ENCODE results near the gene THAP4. TPM values are rescaled to one million over a fixed set of nuclear protein-coding genes. Genes with fewer than 3 reads are reported as not detected.
A peak's percentile ranks its signal among the peaks of the same experiment; 100 is the strongest.

THAP4 gene
- total and polyA plus RNA-seq, 2 of the 13 experiments (the other 11 are each of a cell fraction or from before 2014, with no cell fraction given) = 59.7 to 75.7 TPM

DNA sequence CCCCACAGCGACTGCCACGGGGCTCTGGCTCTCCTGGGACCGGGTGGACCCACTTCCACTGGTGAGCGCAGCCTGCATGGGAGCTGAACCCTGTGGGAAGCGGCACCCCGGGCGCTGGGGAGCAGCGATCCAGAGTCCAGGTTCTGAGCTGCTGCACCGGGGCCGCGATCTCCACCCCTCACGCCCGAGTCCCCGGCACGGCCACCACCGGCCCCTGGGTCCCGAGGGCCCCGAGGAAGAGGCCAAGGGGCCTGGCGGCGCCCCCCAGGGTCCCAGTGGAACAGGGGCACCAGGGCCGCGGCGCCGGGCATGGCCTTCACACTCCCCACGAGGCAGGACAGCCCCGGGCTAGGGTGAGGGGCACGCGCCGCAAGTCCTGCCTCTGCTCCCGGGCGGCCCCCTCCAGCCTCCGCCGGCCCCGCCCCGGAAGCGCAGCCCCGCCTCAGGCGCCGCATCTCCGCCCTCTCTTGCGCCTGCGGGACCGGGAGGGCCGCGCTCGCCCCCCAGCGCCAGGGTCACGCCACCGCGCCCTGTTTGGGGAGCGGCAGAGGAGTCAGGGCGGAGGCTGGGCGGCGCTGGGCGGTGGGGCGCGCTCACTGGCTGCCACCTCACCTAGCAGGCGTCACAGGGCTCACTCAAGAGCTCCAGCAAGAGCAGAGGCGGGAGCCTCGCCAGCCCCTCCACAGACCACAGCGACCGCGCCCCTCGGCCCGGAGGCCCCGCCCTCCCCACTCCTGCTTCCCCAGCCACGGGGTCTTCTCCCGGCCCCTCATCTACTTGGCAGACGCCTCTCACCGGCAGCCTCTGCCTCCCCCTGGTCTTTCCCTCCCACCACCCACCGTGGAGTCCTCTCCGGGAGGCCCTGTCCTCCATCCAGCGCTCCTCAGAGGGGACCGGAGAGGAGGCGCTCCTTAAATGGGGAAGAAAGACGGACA lies 26.8 kb downstream of the THAP4 start (continued):
- peak; percentile 81; the same call in 1 of the 2 replicates for TF ChIP-seq ZNF224 (CRISPR knock-in tag; IDR thresholded peaks at IDR 0.05)
- 0 out of 2 replicates have a peak, but pooled peaks have one; percentile 24 for TF ChIP-seq NR1H2 (CRISPR knock-in tag; IDR thresholded peaks at IDR 0.05; ENCODE audit: borderline replicate concordance, low read depth)
- peak; percentile 91 for TF ChIP-seq HNRNPLL (IDR thresholded peaks at IDR 0.05; ENCODE audit: low read depth, low read length, poor library complexity, severe bottlenecking)
- TF ChIP-seq ZNF816 (CRISPR knock-in tag; IDR thresholded peaks at IDR 0.05; ENCODE audit: borderline replicate concordance) = peak; percentile 87; the same call in 1 of the 2 replicates
- TF ChIP-seq IKZF4 (CRISPR knock-in tag; IDR thresholded peaks at IDR 0.05; ENCODE audit: borderline replicate concordance, low read depth, not compliant biosample characterization) = peak; percentile 17
- 0 out of 2 replicates have a peak, but pooled peaks have one; percentile 68 for TF ChIP-seq LBX2 (CRISPR knock-in tag; IDR thresholded peaks at IDR 0.05; ENCODE audit: borderline replicate concordance)
- TF ChIP-seq ZNF329 (CRISPR knock-in tag; IDR thresholded peaks at IDR 0.05; ENCODE audit: low read depth) = peak; percentile 45
- no peak for TF ChIP-seq ATRX (CRISPR knock-in tag; IDR thresholded peaks at IDR 0.05; ENCODE audit: borderline replicate concordance)
- no peak for TF ChIP-seq LCORL (IDR thresholded peaks at IDR 0.05)
- peak; percentile 40; the same call in 1 of the 2 replicates for TF ChIP-seq LCORL (CRISPR knock-in tag; IDR thresholded peaks at IDR 0.05)
- TF ChIP-seq PHF5A (CRISPR knock-in tag; IDR thresholded peaks at IDR 0.05; ENCODE audit: low read depth, unreplicated experiment) = peak; percentile 60
- peak; percentile 98 for TF ChIP-seq SP5 (CRISPR knock-in tag; IDR thresholded peaks at IDR 0.05; ENCODE audit: borderline replicate concordance, low read depth)
- peak; percentile 74; the same call in 1 of the 2 replicates for TF ChIP-seq ZNF205 (CRISPR knock-in tag; IDR thresholded peaks at IDR 0.05)
- TF ChIP-seq MEIS2 (CRISPR knock-in tag; IDR thresholded peaks at IDR 0.05) = peak; percentile 74
- TF ChIP-seq ZNF101 (CRISPR knock-in tag; IDR thresholded peaks at IDR 0.05; ENCODE audit: borderline replicate concordance, low read depth) = no peak
- TF ChIP-seq, protein P1, sequence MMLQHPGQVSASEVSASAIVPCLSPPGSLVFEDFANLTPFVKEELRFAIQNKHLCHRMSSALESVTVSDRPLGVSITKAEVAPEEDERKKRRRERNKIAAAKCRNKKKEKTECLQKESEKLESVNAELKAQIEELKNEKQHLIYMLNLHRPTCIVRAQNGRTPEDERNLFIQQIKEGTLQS (CRISPR knock-in tag; IDR thresholded peaks at IDR 0.05) = peak; percentile 48
- TF ChIP-seq, protein P2, sequence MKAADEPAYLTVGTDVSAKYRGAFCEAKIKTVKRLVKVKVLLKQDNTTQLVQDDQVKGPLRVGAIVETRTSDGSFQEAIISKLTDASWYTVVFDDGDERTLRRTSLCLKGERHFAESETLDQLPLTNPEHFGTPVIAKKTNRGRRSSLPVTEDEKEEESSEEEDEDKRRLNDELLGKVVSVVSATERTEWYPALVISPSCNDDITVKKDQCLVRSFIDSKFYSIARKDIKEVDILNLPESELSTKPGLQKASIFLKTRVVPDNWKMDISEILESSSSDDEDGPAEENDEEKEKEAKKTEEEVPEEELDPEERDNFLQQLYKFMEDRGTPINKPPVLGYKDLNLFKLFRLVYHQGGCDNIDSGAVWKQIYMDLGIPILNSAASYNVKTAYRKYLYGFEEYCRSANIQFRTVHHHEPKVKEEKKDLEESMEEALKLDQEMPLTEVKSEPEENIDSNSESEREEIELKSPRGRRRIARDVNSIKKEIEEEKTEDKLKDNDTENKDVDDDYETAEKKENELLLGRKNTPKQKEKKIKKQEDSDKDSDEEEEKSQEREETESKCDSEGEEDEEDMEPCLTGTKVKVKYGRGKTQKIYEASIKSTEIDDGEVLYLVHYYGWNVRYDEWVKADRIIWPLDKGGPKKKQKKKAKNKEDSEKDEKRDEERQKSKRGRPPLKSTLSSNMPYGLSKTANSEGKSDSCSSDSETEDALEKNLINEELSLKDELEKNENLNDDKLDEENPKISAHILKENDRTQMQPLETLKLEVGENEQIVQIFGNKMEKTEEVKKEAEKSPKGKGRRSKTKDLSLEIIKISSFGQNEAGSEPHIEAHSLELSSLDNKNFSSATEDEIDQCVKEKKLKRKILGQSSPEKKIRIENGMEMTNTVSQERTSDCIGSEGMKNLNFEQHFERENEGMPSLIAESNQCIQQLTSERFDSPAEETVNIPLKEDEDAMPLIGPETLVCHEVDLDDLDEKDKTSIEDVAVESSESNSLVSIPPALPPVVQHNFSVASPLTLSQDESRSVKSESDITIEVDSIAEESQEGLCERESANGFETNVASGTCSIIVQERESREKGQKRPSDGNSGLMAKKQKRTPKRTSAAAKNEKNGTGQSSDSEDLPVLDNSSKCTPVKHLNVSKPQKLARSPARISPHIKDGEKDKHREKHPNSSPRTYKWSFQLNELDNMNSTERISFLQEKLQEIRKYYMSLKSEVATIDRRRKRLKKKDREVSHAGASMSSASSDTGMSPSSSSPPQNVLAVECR (CRISPR knock-in tag; IDR thresholded peaks at IDR 0.05; ENCODE audit: borderline replicate concordance) = peak; percentile 95
- TF ChIP-seq MIER2 (CRISPR knock-in tag; IDR thresholded peaks at IDR 0.05) = peak; percentile 28; the same call in 1 of the 2 replicates
- TF ChIP-seq GATAD1 (CRISPR knock-in tag; IDR thresholded peaks at IDR 0.05) = peak; percentile 71
- TF ChIP-seq ZNF574 (CRISPR knock-in tag; IDR thresholded peaks at IDR 0.05) = peak; percentile 89
- TF ChIP-seq ZNF629 (CRISPR knock-in tag; conservative IDR thresholded peaks at IDR 0.05) = peak; percentile 17; the same call in 1 of the 2 replicates
